H1 (cell line): ENCODE results near the gene ACSM3.

Source experiments
- CEBPB ChIP-seq: IDR thresholded peaks from 2 replicates; pipeline ENCODE4 v1.6.1; 2012; ENCODE audit warnings: low read depth, low read length
- CREB1 ChIP-seq: IDR thresholded peaks from 2 replicates; pipeline ENCODE4 v1.6.1; 2012; ENCODE audit warnings: inconsistent platforms
- CTCF ChIP-seq, 3 experiments: IDR thresholded peaks; 1 replicate in 2 of 3; 2 replicates in 1 of 3; pipeline versions ENCODE4 v1.5.1 to v1.6.1; 2011; ENCODE audit warnings: low read length in 3 of 3, mild to moderate bottlenecking in 3 of 3, inconsistent platforms in 2 of 3, low read depth in 1 of 3, moderate library complexity in 1 of 3; ENCODE audit not compliant: insufficient read depth in 1 of 3; ENCODE audit errors: control extremely low read depth in 1 of 3
- EP300 ChIP-seq, 2 experiments: IDR thresholded peaks; 1 replicate in 1 of 2; 2 replicates in 1 of 2; pipeline ENCODE4 v1.6.1; 2011 to 2012; ENCODE audit warnings: low read depth in 2 of 2, low read length in 2 of 2, mild to moderate bottlenecking in 2 of 2, borderline replicate concordance in 1 of 2, inconsistent platforms in 1 of 2, moderate library complexity in 1 of 2
- FOSL1 ChIP-seq: IDR thresholded peaks from 2 replicates; pipeline ENCODE4 v1.6.1; 2011; ENCODE audit warnings: mild to moderate bottlenecking, low read depth, low read length, moderate library complexity; ENCODE audit not compliant: insufficient read depth
- TEAD4 ChIP-seq: IDR thresholded peaks from 2 replicates; pipeline ENCODE4 v1.6.1; 2012; ENCODE audit warnings: low read depth, low read length, inconsistent platforms, mixed read lengths

GRCh38 chr16:20729141-20729540 lies 34.7 kb upstream of the ACSM3 start:
- no peak for TF ChIP-seq CREB1
- TF ChIP-seq CTCF (IDR thresholded peaks at IDR 0.05; ENCODE audit: control extremely low read depth in 1 of 3, insufficient read depth in 1 of 3, low read depth in 1 of 3, low read length in 3 of 3), result no peak
- no peak for TF ChIP-seq CEBPB
- no peak for TF ChIP-seq EP300 (IDR thresholded peaks at IDR 0.05; ENCODE audit: borderline replicate concordance in 1 of 2, low read depth in 2 of 2, low read length in 2 of 2)
- no peak for TF ChIP-seq FOSL1
- TF ChIP-seq TEAD4, result no peak
